Measurements from ENCODE around the gene CCDC141. TPM values are rescaled to one million over a fixed set of nuclear protein-coding genes. Genes with fewer than 3 reads are reported as not detected.
A peak's percentile ranks its signal among the peaks of the same experiment; 100 is the strongest.

CCDC141 gene
- total and polyA plus RNA-seq, 4 donors: 2.1 to 48.1 (median 14.6) TPM

DNA sequence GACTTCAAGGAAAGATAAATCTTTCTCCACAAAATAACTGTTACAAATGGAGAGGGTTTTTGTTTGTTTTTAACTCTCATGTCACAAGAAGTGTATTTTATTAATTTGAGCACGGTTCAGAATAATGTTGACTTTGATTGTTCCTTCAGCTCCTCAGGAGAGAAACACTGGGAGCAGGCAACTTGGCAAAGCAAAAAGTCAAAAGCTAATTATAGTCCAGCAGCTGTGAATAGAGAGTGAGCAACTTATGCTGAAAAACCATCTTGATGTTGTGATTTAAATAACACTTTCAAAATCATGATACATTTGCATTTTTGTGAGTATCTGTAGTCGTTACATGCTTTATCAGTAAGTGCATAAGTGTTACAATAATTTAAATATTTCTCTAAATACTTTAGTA is 205.2 kb downstream of the CCDC141 start:
- no peaks in the 10 kb centered on the region for H3K27me3 ChIP-seq (ENCODE audit: control insufficient read depth in 3 of 3, insufficient read depth in 3 of 3, low read length in 2 of 3)
- no peak overlapping the region for H3K4me3 ChIP-seq
- DNase-seq (peak in 1 of 3 donors; percentile 13), ATAC-seq (ENCODE audit: insufficient read depth, low FRiP score) (no peak)
- TF ChIP-seq CTCF (IDR thresholded peaks at IDR 0.05; ENCODE audit: control extremely low read depth, extremely low read depth): no peak
- H3K9ac ChIP-seq (ENCODE audit: insufficient read depth in 1 of 2, low read length in 2 of 2): no peak overlapping the region
- 75 to 83% methylated on average over 2 of the region's 2 CpGs for WGBS, 2 donors
- H3K4me1 ChIP-seq (ENCODE audit: control insufficient read depth in 5 of 5, insufficient read depth in 5 of 5, low read length in 5 of 5): peaks cover 0 to 16% (median 0%) of the 10 kb centered on the region in 5 donors
- H3K36me3 ChIP-seq (ENCODE audit: control insufficient read depth in 4 of 4, insufficient read depth in 4 of 4, low read length in 4 of 4): peaks cover 0 to 4% (median 0%) of the 10 kb centered on the region in 4 donors
- H3K27ac ChIP-seq (ENCODE audit: low read depth in 1 of 2, low read length in 1 of 2): peak overlapping the region in 1 of 2 donors; percentile 78
- no peaks in the 10 kb centered on the region for H3K9me3 ChIP-seq (ENCODE audit: control insufficient read depth in 4 of 4, insufficient read depth in 3 of 4, low read length in 3 of 4)

DNA sequence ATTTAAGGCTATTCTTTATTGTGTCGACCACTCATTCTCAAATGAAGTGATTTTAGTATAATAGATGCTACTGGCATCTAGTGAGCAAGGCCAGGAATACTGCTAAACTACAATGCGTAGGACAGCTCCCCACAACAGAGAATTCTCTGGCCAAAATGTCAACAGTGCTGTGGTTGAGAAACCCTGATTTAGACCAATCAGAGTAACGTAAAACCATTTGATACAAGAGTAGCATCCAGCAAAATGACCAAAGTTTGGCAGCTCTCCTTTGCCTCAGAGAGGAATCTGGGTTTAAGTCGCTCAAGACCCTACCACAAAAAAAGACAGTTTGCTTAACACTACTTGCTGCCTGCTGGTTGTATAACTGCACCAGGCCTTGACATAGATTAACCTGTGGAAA is 205.7 kb downstream of the CCDC141 start:
- DNase-seq (peak; percentile 20 to 85 (median 68)), ATAC-seq (ENCODE audit: insufficient read depth, low FRiP score) (no peak)
- WGBS, 2 donors: 86 to 90% methylated on average over 4 of the region's 4 CpGs
- Histone ChIP-seq H3K9ac (ENCODE audit: insufficient read depth in 1 of 2, low read length in 2 of 2) (no peak overlapping the region), H3K27ac (ENCODE audit: low read depth in 1 of 2, low read length in 1 of 2) (peak overlapping the region in 1 of 2 donors; percentile 78), H3K27me3 (ENCODE audit: control insufficient read depth in 3 of 3, insufficient read depth in 3 of 3, low read length in 2 of 3) (no peaks in the 10 kb centered on the region), H3K36me3 (ENCODE audit: control insufficient read depth in 4 of 4, insufficient read depth in 4 of 4, low read length in 4 of 4) (peaks cover 0 to 4% (median 0%) of the 10 kb centered on the region in 4 donors), H3K4me3 (no peak overlapping the region), H3K4me1 (ENCODE audit: control insufficient read depth in 5 of 5, insufficient read depth in 5 of 5, low read length in 5 of 5) (peaks cover 0 to 16% (median 0%) of the 10 kb centered on the region in 5 donors), H3K9me3 (ENCODE audit: control insufficient read depth in 4 of 4, insufficient read depth in 3 of 4, low read length in 3 of 4) (no peaks in the 10 kb centered on the region)
- TF ChIP-seq CTCF (IDR thresholded peaks at IDR 0.05; ENCODE audit: control extremely low read depth, extremely low read depth): no peak

DNA sequence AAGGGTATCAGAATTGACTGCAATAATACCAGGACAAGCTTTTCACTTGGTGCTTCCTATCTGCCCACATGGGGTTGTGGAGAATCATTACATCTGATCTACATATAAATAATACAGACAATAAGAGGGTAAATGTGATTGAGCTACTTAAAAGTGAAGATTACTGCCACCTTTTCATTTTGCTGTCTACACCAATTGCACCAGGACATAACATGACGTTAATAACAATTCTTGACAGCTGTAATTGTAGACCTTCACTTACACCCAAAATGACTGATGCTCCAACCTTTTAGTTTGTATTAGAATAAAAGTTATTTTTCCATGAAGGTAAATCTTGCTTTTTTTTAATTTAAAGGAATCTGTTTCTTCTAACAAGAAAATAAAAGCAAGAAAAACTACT is 206.2 kb downstream of the CCDC141 start:
- WGBS, 2 donors: 90 to 94% methylated on average over 1 of the region's 1 CpG
- ATAC-seq (ENCODE audit: insufficient read depth, low FRiP score): no peak
- no peak overlapping the region for H3K4me3 ChIP-seq

More for the DNA sequence above, 206.2 kb downstream of the CCDC141 start:
- Histone ChIP-seq H3K36me3 (ENCODE audit: control insufficient read depth in 4 of 4, insufficient read depth in 4 of 4, low read length in 4 of 4) (peaks cover 0 to 4% (median 0%) of the 10 kb centered on the region in 4 donors), H3K27ac (ENCODE audit: low read depth in 1 of 2, low read length in 1 of 2) (no peak overlapping the region), H3K4me1 (ENCODE audit: control insufficient read depth in 5 of 5, insufficient read depth in 5 of 5, low read length in 5 of 5) (peaks cover 0 to 16% (median 0%) of the 10 kb centered on the region in 5 donors), H3K27me3 (ENCODE audit: control insufficient read depth in 3 of 3, insufficient read depth in 3 of 3, low read length in 2 of 3) (no peaks in the 10 kb centered on the region), H3K9ac (ENCODE audit: insufficient read depth in 1 of 2, low read length in 2 of 2) (no peak overlapping the region), H3K9me3 (ENCODE audit: control insufficient read depth in 4 of 4, insufficient read depth in 3 of 4, low read length in 3 of 4) (no peaks in the 10 kb centered on the region)
- no peak for DNase-seq
- TF ChIP-seq CTCF (IDR thresholded peaks at IDR 0.05; ENCODE audit: control extremely low read depth, extremely low read depth): no peak

Measured in lung (tissue), 12 donors.